ENCODE data around the gene PHIP. TPM values are rescaled to one million over a fixed set of nuclear protein-coding genes. Genes with fewer than 3 reads are reported as not detected.

The PHIP gene
- total RNA-seq, 1 experiment from 2014 or later: 53.6 TPM

GRCh38 chr6:79100304-79100703 lies 22.2 kb upstream of the PHIP start:
- no peak for DNase-seq
- H2AFZ ChIP-seq (ENCODE audit: low read length): no peak overlapping the region
- H3K23me2 ChIP-seq (ENCODE audit: insufficient read length, low read depth, low read length, poor library complexity, severe bottlenecking): no peaks in the 10 kb centered on the region
- no peak overlapping the region for H2BK20ac ChIP-seq (ENCODE audit: low read depth, low read length, poor library complexity, severe bottlenecking)
- H3T11ph ChIP-seq (ENCODE audit: low read length): no peak overlapping the region
- no peak overlapping the region for H3K18ac ChIP-seq (ENCODE audit: insufficient read length, low read depth, low read length)
- no peaks in the 10 kb centered on the region for H3K4me1 Mint-ChIP-seq
- no peaks in the 10 kb centered on the region for H3K27me3 Mint-ChIP-seq (ENCODE audit: low read depth)
- H3K4ac ChIP-seq (ENCODE audit: low read depth, low read length): no peak overlapping the region
- H3K36me3 Mint-ChIP-seq (ENCODE audit: insufficient read depth in 1 of 3, low read depth in 3 of 3): no peaks in the 10 kb centered on the region
- H3K9me3 ChIP-seq (ENCODE audit: control insufficient read depth, low read depth, low read length): no peaks in the 10 kb centered on the region
- no peak overlapping the region for H3K14ac ChIP-seq (ENCODE audit: insufficient read depth, low read length)
- H2BK120ac ChIP-seq (ENCODE audit: low read depth, low read length, poor library complexity, severe bottlenecking): no peak overlapping the region
- no peak overlapping the region for H4K5ac ChIP-seq (ENCODE audit: insufficient read length, low read depth, low read length)
- no peak overlapping the region for H3K27ac Mint-ChIP-seq
- H3K4me2 ChIP-seq (ENCODE audit: insufficient read depth, insufficient read length, low read length): no peak overlapping the region
- H3K4me3 Mint-ChIP-seq: no peak overlapping the region
- H2AK5ac ChIP-seq (ENCODE audit: insufficient read length, low read length): no peak overlapping the region
- H3K79me1 ChIP-seq (ENCODE audit: insufficient read depth, low read depth, low read length, poor library complexity, severe bottlenecking): no peaks in the 10 kb centered on the region
- no peak for TF ChIP-seq CTCF (conservative IDR thresholded peaks at IDR 0.05)
- no peak overlapping the region for H2BK15ac ChIP-seq (ENCODE audit: low read depth, low read length)
- no peak overlapping the region for H4K8ac ChIP-seq (replicated peaks; ENCODE audit: insufficient read length, low read depth, low read length)
- H2BK5ac ChIP-seq (ENCODE audit: insufficient read length, low read length): no peak overlapping the region
- H3K4me1 ChIP-seq (ENCODE audit: insufficient read depth, low read length): no peaks in the 10 kb centered on the region
- no peak overlapping the region for H3K56ac ChIP-seq (ENCODE audit: insufficient read length, low read depth, low read length)
- no peak overlapping the region for H2BK12ac ChIP-seq (ENCODE audit: insufficient read length, low read depth, low read length)
- peaks cover 0 to 4% of the 10 kb centered on the region in 2 experiments; a peak in 3 of 5 replicates for H3K9me3 Mint-ChIP-seq
- H4K20me1 ChIP-seq (ENCODE audit: control insufficient read depth, insufficient read depth, insufficient read length): no peaks in the 10 kb centered on the region
- no peaks in the 10 kb centered on the region for H3K27me3 ChIP-seq (ENCODE audit: insufficient read depth, low read length)
- H3K9ac ChIP-seq (ENCODE audit: extremely low read depth, insufficient read length, low read length): no peak overlapping the region
- H3K27ac ChIP-seq (ENCODE audit: insufficient read length, low read depth, low read length): no peak overlapping the region
- H4K91ac ChIP-seq (ENCODE audit: insufficient read length, low read depth, low read length): no peak overlapping the region
- no CpG with 5 or more reads among the region's 2 CpGs for WGBS (ENCODE audit: extremely low coverage, insufficient read length, low lambda C conversion rate)
- H3K79me2 ChIP-seq (ENCODE audit: insufficient read depth, low read length): no peaks in the 10 kb centered on the region
- no peak overlapping the region for H3K23ac ChIP-seq (ENCODE audit: insufficient read length, low read depth, low read length)

Measured in H9 (cell line).